Common myeloid progenitor, CD34-positive (primary cell): ENCODE data around the gene HFM1.
"Not testable (repeated sequence)": the region's sequence is repeated elsewhere in the genome, so short reads cannot be mapped to it uniquely, and the experiment has no call there.

Experiments
- CTCF ChIA-PET: fragments of 350-600 bp; sonication (Branson Sonifier 250); formaldehyde crosslinking; loops from one replicate; lab custom pipeline; 2021; ENCODE audit warnings: antibody characterized with exemption; lab: Charles Lee
- POLR2A ChIA-PET: fragments of 350-600 bp; sonication (Branson Sonifier 250); formaldehyde crosslinking; loops from one replicate; lab custom pipeline; 2021; ENCODE audit warnings: antibody characterized with exemption; lab: Charles Lee
- DNase-seq, 3 donors: peaks; one replicate each; pipeline versions ENCODE4 v3.0.0 to v3.0.0-alpha.2; 2013
- H3K27ac ChIP-seq, 2 experiments: 1 replicate in 1 of 2; 2 replicates in 1 of 2; pipeline ENCODE4 v1.7.0; 2013; ENCODE audit warnings: inconsistent platforms in 2 of 2, low read length in 2 of 2, mild to moderate bottlenecking in 2 of 2, low read depth in 1 of 2, moderate library complexity in 1 of 2; ENCODE audit not compliant: severe bottlenecking in 2 of 2, insufficient read depth in 1 of 2, poor library complexity in 1 of 2
- H3K27me3 ChIP-seq, 5 experiments: replicated peaks in 2 of 5; 1 replicate in 3 of 5; 2 replicates in 2 of 5; pipeline versions ENCODE4 v1.6.1 to v1.7.0; 2013; ENCODE audit warnings: low read length in 4 of 5, mild to moderate bottlenecking in 2 of 5, moderate library complexity in 2 of 5, inconsistent platforms in 1 of 5; ENCODE audit not compliant: insufficient read depth in 5 of 5, control insufficient read depth in 4 of 5
- H3K36me3 ChIP-seq, 4 experiments: 1 replicate in 2 of 4; 2 replicates in 2 of 4; pipeline versions ENCODE4 v1.6.1 to v1.7.0; 2013; ENCODE audit warnings: low read length in 3 of 4, control low read depth in 1 of 4, mild to moderate bottlenecking in 1 of 4; ENCODE audit not compliant: control insufficient read depth in 4 of 4, insufficient read depth in 4 of 4
- H3K4me1 ChIP-seq, 4 experiments: 1 replicate in 3 of 4; 2 replicates in 1 of 4; pipeline versions ENCODE4 v1.6.1 to v1.7.1; 2013; ENCODE audit warnings: low read length in 3 of 4, mild to moderate bottlenecking in 3 of 4, control low read depth in 1 of 4, inconsistent platforms in 1 of 4, moderate library complexity in 1 of 4; ENCODE audit not compliant: control insufficient read depth in 4 of 4, insufficient read depth in 4 of 4; ENCODE audit errors: control extremely low read depth in 1 of 4
- H3K4me3 ChIP-seq, 7 experiments: 1 replicate in 4 of 7; 2 replicates in 3 of 7; pipeline versions ENCODE4 v1.5.1 to v1.7.0; 2013; ENCODE audit warnings: mild to moderate bottlenecking in 7 of 7, low read length in 6 of 7, moderate library complexity in 6 of 7, inconsistent platforms in 2 of 7, low read depth in 2 of 7, control low read depth in 1 of 7; ENCODE audit not compliant: insufficient read depth in 4 of 7, control insufficient read depth in 1 of 7; ENCODE audit errors: extremely low read depth in 1 of 7
- H3K9me3 ChIP-seq, 5 experiments: 1 replicate in 4 of 5; 2 replicates in 1 of 5; pipeline versions ENCODE4 v1.6.1 to v1.7.1; 2013; ENCODE audit warnings: low read length in 4 of 5, mild to moderate bottlenecking in 2 of 5, inconsistent platforms in 1 of 5, low read depth in 1 of 5, moderate library complexity in 1 of 5; ENCODE audit not compliant: control insufficient read depth in 4 of 5, insufficient read depth in 2 of 5; ENCODE audit errors: control extremely low read depth in 1 of 5
- WGBS: methylation state at CpG from one replicate; pipeline ENCODE4 v1.1.5; 2013; ENCODE audit not compliant: insufficient coverage; 5-methylcytosine and 5-hydroxymethylcytosine counted together

HFM1 gene

GRCh38 chr1:91325456-91325855 is 79.2 kb downstream of the HFM1 start:
- Histone ChIP-seq H3K4me1 (no peaks in the 10 kb centered on the region), H3K27ac (no peak overlapping the region), H3K36me3 (peaks cover 0 to 25% (median 9%) of the 10 kb centered on the region in 4 experiments), H3K4me3 (no peak overlapping the region), H3K9me3 (peaks cover 0 to 11% (median 0%) of the 10 kb centered on the region in 5 experiments), H3K27me3 (no peaks in the 10 kb centered on the region)
- ChIA-PET CTCF (no interaction called here), POLR2A (no interaction called here)
- no peak for DNase-seq
- 80% methylated on average over 1 of the region's 2 CpGs for WGBS

- H3K4me1 ChIP-seq, result no peaks in the 10 kb centered on the region
- 100% methylated on average over 1 of the region's 2 CpGs for WGBS
- H3K9me3 ChIP-seq, result peaks cover 0 to 5% (median 2%) of the 10 kb centered on the region in 5 experiments
- H3K4me3 ChIP-seq, result no peak overlapping the region
- peaks cover 0 to 3% (median 0%) of the 10 kb centered on the region in 4 experiments for H3K36me3 ChIP-seq
- no peaks in the 10 kb centered on the region for H3K27me3 ChIP-seq
- ChIA-PET POLR2A (no interaction called here), CTCF (interaction anchor here (1.1 kb wide), 1 partner anchor 8 kb away, joined by 3 read pairs; no protein-coding TSS in a partner anchor)
- DNase-seq, result no peak
- H3K27ac ChIP-seq, result no peak overlapping the region
Observed at GRCh38 chr1:91314643-91315042, 90.0 kb downstream of the HFM1 start.

GRCh38 chr1:91311672-91312071 is 93.0 kb downstream of the HFM1 start:
- CTCF ChIA-PET, result interaction anchor here (0.6 kb wide), 1 partner anchor 88 kb away, joined by 3 read pairs; no protein-coding TSS in a partner anchor
- H3K36me3 ChIP-seq, result peaks cover 0 to 3% (median 0%) of the 10 kb centered on the region in 4 experiments
- no peak overlapping the region for H3K4me3 ChIP-seq
- H3K27ac ChIP-seq, result no peak overlapping the region
- DNase-seq, result no peak
- no peaks in the 10 kb centered on the region for H3K27me3 ChIP-seq
- no peaks in the 10 kb centered on the region for H3K4me1 ChIP-seq
- H3K9me3 ChIP-seq, result peaks cover 0 to 18% (median 7%) of the 10 kb centered on the region in 5 experiments
- POLR2A ChIA-PET, result no interaction called here
- 100% methylated on average over 2 of the region's 2 CpGs for WGBS

GRCh38 chr1:91308544-91308943 is 96.1 kb downstream of the HFM1 start:
- Histone ChIP-seq H3K9me3 (peaks cover 0 to 20% (median 7%) of the 10 kb centered on the region in 5 experiments), H3K4me1 (no peaks in the 10 kb centered on the region), H3K27ac (no peak overlapping the region), H3K36me3 (no peaks in the 10 kb centered on the region), H3K4me3 (no peak overlapping the region), H3K27me3 (no peaks in the 10 kb centered on the region)
- DNase-seq, result peak in 2 of 3 donors; percentile 2 to 9
- POLR2A ChIA-PET, result no interaction called here
- CTCF ChIA-PET, result interaction anchor here (0.5 kb wide), 1 partner anchor 372 kb away, joined by 3 read pairs; no protein-coding TSS in a partner anchor

- Histone ChIP-seq H3K4me3 (no peak overlapping the region), H3K27me3 (no peaks in the 10 kb centered on the region), H3K4me1 (no peaks in the 10 kb centered on the region), H3K9me3 (peaks cover 0 to 26% (median 7%) of the 10 kb centered on the region in 5 experiments), H3K27ac (no peak overlapping the region), H3K36me3 (no peaks in the 10 kb centered on the region)
- no CpG with 5 or more reads among the region's 1 CpG for WGBS
- CTCF ChIA-PET, result no interaction called here
- no peak for DNase-seq
- POLR2A ChIA-PET, result no interaction called here
Observed at GRCh38 chr1:91307784-91308409, 96.7 kb downstream of the HFM1 start.

- WGBS, result no CpG with 5 or more reads among the region's 1 CpG
- Histone ChIP-seq H3K4me1 (no peaks in the 10 kb centered on the region), H3K27me3 (no peaks in the 10 kb centered on the region), H3K27ac (no peak overlapping the region), H3K4me3 (no peak overlapping the region), H3K9me3 (peaks cover 0 to 16% (median 0%) of the 10 kb centered on the region in 5 experiments), H3K36me3 (no peaks in the 10 kb centered on the region)
- POLR2A ChIA-PET, result no interaction called here
- DNase-seq, result no peak
- CTCF ChIA-PET, result no interaction called here
Observed at GRCh38 chr1:91303165-91303564, 101.5 kb downstream of the HFM1 start.

GRCh38 chr1:91288843-91289553 is 115.6 kb downstream of the HFM1 start:
- DNase-seq, H3K27me3 ChIP-seq, H3K27ac ChIP-seq, CTCF ChIA-PET, H3K4me3 ChIP-seq, H3K9me3 ChIP-seq, H3K4me1 ChIP-seq, POLR2A ChIA-PET, H3K36me3 ChIP-seq: not testable (repeated sequence)
- WGBS, result 92% methylated on average over 21 of the region's 47 CpGs
